ENCODE results near the gene LRRC26.
A peak's percentile ranks its signal among the peaks of the same experiment; 100 is the strongest.

DNA sequence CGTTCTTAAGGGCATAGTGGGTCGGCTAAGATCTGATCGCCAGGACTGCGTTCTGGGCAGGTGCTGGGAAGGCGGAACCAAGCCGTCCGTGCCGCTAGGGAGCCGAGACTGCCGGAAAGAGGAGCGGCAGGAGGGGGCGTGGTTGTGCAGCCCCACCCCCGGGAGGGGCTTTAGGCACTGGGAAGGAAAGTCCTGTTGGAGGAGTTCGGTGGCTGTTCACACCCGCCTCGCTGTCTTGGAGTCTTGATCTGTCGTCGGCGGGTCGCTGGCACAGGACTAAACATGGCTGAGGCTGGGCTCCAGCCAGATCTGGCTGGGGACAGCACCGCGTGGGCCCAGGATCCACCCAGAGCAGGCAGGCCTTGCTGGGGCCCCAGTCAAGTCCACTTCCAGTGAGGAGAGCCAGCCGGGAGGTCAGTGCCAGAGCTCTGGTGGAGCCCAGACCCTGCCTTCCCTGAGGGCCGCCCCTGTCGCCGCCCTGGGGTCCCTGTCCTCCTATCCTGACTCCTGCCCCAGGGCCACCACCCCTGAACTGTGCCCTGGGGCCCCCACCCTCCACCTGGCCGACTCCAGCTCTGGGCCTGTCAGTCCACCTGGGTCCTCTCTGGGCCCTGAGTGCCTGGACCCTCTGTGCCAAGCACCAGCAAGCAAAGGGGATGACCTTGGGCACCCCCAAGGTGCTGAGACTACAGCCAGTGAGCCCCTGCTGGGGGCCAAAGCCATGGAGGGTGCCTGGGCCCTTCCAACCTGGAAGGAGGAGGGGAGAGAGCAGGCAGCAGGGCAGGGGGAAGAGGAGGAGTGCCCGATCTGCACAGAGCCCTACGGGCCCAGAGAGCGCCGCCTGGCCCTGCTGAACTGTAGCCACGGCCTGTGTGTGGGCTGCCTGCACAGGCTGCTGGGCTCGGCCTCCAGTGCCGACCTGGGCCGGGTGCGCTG, 47.7 kb upstream of the LRRC26 start:
- TF ChIP-seq POLR2A (IDR thresholded peaks at IDR 0.05) (peak in 1 of 4 donors; percentile 85), CTCF (IDR thresholded peaks at IDR 0.05) (no peak), POLR2AphosphoS5 (IDR thresholded peaks at IDR 0.05) (peak in 2 of 3 donors; percentile 91 to 96), EP300 (IDR thresholded peaks at IDR 0.05) (no peak)

Data from stomach (tissue), 4 donors.